ENCODE data around the gene DUX4. TPM values are rescaled to one million over a fixed set of nuclear protein-coding genes. Genes with fewer than 3 reads are reported as not detected.
"Not testable (repeated sequence)": the region's sequence is repeated elsewhere in the genome, so short reads cannot be mapped to it uniquely, and the experiment has no call there.

The DUX4 gene
- not detected for total RNA-seq
- polyA plus RNA-seq (ENCODE audit: insufficient read depth, low read depth, low replicate concordance): 1.1 TPM
- long read RNA-seq, donor 1: 0 reads
- long read RNA-seq, donor 2: 0 reads

DNA sequence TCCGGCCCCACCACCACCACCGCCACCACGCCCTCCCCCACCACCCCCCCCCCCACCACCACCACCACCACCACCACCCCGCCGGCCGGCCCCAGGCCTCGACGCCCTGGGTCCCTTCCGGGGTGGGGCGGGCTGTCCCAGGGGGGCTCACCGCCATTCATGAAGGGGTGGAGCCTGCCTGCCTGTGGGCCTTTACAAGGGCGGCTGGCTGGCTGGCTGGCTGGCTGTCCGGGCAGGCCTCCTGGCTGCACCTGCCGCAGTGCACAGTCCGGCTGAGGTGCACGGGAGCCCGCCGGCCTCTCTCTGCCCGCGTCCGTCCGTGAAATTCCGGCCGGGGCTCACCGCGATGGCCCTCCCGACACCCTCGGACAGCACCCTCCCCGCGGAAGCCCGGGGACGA, at the start of gene DUX4:
DUX4 (plus strand) TSS at position 347 of the 400 bp plus-strand sequence; CDS start at position 347, 0 bp downstream.
- DNase-seq; H3K27me3 ChIP-seq; H3K4me3 ChIP-seq; H3K9me3 ChIP-seq; intact Hi-C loops (cut with DNase I; ENCODE audit: low total_unique reads); H3K27ac ChIP-seq; H3K36me3 ChIP-seq (ENCODE audit: low read depth, missing control alignments); H3K4me1 ChIP-seq: not testable (repeated sequence)
- WGBS, 2 donors: 82% methylated on average over 8 of the region's 32 CpGs; no CpG with 5 or more reads in 1 of the 2 donors

GRCh38 chr4:190175436-190175835, 1.9 kb downstream of the DUX4 start:
- H3K27ac ChIP-seq; H3K9me3 ChIP-seq; intact Hi-C loops (cut with DNase I; ENCODE audit: low total_unique reads); DNase-seq; H3K36me3 ChIP-seq (ENCODE audit: low read depth, missing control alignments); H3K4me1 ChIP-seq; H3K4me3 ChIP-seq; H3K27me3 ChIP-seq: not testable (repeated sequence)
- 70% methylated on average over 10 of the region's 33 CpGs; no CpG with 5 or more reads in 1 of the 2 donors for WGBS, 2 donors

DNA sequence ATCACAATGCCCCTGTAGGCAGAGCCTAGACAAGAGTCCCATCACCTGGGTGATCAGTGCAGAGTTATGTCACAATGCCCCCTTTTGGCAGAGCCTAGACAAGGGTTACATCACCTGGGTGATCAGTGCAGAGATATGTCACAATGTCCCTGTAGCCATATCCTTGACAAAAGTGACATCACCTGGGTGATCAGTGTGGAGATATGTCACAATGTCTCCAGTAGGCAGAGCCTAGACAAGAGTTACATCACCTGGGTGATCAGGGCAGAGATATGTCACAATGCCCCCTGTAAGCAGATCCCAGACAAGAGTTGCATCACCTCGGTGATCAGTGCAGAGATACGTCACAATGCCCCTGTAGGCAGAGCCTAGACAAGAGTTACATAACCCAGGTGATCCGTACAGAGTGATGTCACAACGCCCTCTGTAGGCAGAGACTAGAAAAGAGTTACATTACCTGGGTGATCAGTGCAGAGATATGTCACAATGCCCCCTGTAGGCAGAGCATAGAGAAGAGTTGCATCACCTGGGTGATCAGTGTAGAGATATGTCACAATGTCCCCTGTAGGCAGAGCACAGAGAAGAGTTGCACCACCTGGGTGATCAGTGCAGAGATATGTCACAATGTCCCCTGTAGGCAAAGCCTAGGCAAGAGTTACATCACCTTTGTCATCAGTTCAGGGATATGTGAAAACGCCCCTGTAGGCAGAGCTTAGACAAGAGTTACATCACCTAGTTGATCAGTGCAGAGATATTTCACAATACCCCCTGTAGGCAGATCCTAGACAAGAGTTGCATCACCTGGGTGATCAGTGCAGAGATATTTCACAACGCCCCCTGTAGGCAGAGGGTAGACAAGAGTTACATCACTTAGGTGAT, 4.4 kb downstream of the DUX4 start:
- H3K4me3 ChIP-seq; H3K9me3 ChIP-seq; H3K4me1 ChIP-seq; H3K27ac ChIP-seq; H3K27me3 ChIP-seq; intact Hi-C loops (cut with DNase I; ENCODE audit: low total_unique reads); H3K36me3 ChIP-seq (ENCODE audit: low read depth, missing control alignments): not testable (repeated sequence)
- WGBS, 2 donors: 21 to 35% methylated on average over 6 of the region's 6 CpGs
- DNase-seq: peak; percentile 15

DNA sequence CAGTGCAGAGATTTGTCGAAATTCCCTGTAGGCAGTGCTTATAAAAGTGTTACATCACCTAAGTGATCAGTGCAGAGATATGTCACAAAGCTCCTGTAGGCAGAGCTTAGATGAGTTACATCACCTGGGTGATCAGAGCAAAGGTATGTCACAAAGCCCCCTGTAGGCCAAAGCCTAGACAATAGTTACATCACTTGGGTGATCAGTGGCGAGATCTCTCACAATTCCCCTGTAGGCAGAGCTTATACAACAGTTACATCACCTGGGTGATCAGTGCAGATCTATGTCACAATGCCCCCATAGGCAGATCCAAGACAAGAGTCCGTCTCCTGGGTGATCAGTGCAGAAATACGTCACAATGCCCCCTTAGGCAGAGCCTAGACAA, 5.0 kb downstream of the DUX4 start:
- H3K4me3 ChIP-seq; H3K4me1 ChIP-seq; H3K36me3 ChIP-seq (ENCODE audit: low read depth, missing control alignments); H3K27me3 ChIP-seq; H3K9me3 ChIP-seq; intact Hi-C loops (cut with DNase I; ENCODE audit: low total_unique reads); H3K27ac ChIP-seq; DNase-seq: not testable (repeated sequence)
- 12 to 17% methylated on average over 4 of the region's 4 CpGs for WGBS, 2 donors

- intact Hi-C loops (cut with DNase I; ENCODE audit: low total_unique reads); DNase-seq; H3K4me3 ChIP-seq; H3K9me3 ChIP-seq; H3K27me3 ChIP-seq; H3K36me3 ChIP-seq (ENCODE audit: low read depth, missing control alignments); H3K27ac ChIP-seq; H3K4me1 ChIP-seq: not testable (repeated sequence)
- 21 to 23% methylated on average over 2 of the region's 2 CpGs for WGBS, 2 donors
Observed at GRCh38 chr4:190179030-190179739, 5.6 kb downstream of the DUX4 start.

DNA sequence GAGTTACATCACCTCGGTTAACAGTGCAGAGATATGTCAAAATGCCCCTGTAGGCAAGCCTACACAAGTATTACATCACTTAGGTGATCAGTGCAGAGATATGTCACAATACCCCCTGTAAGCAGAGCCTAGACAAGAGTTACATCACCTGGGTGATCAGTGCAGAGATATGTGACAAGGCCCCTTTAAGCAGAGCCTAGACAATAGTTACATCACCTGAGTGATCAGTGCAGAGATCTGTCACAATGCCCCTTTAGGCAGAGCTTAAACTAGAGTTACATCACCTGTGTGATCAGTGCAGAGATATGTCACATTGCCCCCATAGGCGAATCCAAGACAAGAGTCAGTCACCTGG, 6.1 kb downstream of the DUX4 start:
- H3K27me3 ChIP-seq; H3K27ac ChIP-seq; H3K4me1 ChIP-seq; H3K4me3 ChIP-seq; intact Hi-C loops (cut with DNase I; ENCODE audit: low total_unique reads); H3K9me3 ChIP-seq; H3K36me3 ChIP-seq (ENCODE audit: low read depth, missing control alignments); DNase-seq: not testable (repeated sequence)
- WGBS, 2 donors: 11 to 18% methylated on average over 1 to 2 of the region's 2 CpGs

GRCh38 chr4:190180947-190181346, 7.4 kb downstream of the DUX4 start:
- H3K27ac ChIP-seq; H3K4me1 ChIP-seq; intact Hi-C loops (cut with DNase I; ENCODE audit: low total_unique reads); H3K4me3 ChIP-seq; DNase-seq; H3K27me3 ChIP-seq; H3K36me3 ChIP-seq (ENCODE audit: low read depth, missing control alignments); H3K9me3 ChIP-seq: not testable (repeated sequence)
- no CpG with 5 or more reads among the region's 1 CpG for WGBS, 2 donors

- H3K4me1 ChIP-seq; H3K4me3 ChIP-seq; H3K27ac ChIP-seq; H3K9me3 ChIP-seq; intact Hi-C loops (cut with DNase I; ENCODE audit: low total_unique reads); H3K36me3 ChIP-seq (ENCODE audit: low read depth, missing control alignments); H3K27me3 ChIP-seq: not testable (repeated sequence)
- no CpG with 5 or more reads among the region's 7 CpGs for WGBS, 2 donors
- peak; percentile 29 for DNase-seq
Observed at GRCh38 chr4:190181481-190182100, 8.0 kb downstream of the DUX4 start.

DNA sequence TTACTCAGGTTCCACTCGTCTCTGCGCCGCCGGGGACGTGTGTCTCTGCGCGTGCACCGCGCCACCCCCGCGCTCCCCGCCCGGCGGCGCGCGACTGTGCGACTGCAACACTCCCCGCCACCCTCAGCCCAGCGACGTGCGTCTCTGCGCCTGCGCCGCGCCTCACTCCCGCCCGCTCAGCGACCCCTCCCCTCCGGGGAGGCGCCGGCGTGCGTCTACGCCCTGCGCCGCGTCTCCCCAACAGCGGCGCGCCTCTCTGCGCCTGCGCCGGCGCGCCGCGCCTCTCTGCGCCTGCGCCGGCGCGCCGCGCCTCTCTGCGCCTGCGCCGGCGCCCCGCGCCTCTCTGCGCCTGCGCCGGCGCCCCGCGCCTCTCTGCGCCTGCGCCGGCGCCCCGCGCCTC, 29.9 kb downstream of the DUX4 start:
- 67 to 76% methylated on average over 48 of the region's 73 CpGs for WGBS, 2 donors
- H3K4me3 ChIP-seq; H3K9me3 ChIP-seq; H3K27me3 ChIP-seq; H3K4me1 ChIP-seq; H3K36me3 ChIP-seq (ENCODE audit: low read depth, missing control alignments); H3K27ac ChIP-seq; intact Hi-C loops (cut with DNase I; ENCODE audit: low total_unique reads): not testable (repeated sequence)
- DNase-seq: peak; percentile 73

All from testis (tissue), 5 donors.